NCI-H748 treated with DMSO at 0.1 percent for 48 hours (cell line): ENCODE results near the gene SNAP29.
"Not testable (repeated sequence)": the region's sequence is repeated elsewhere in the genome, so short reads cannot be mapped to it uniquely, and the experiment has no call there.

Source experiments
- DNase-seq: peaks from one replicate; lab custom pipeline; 2025; lab: John Stamatoyannopoulos, UW

Gene SNAP29

DNA sequence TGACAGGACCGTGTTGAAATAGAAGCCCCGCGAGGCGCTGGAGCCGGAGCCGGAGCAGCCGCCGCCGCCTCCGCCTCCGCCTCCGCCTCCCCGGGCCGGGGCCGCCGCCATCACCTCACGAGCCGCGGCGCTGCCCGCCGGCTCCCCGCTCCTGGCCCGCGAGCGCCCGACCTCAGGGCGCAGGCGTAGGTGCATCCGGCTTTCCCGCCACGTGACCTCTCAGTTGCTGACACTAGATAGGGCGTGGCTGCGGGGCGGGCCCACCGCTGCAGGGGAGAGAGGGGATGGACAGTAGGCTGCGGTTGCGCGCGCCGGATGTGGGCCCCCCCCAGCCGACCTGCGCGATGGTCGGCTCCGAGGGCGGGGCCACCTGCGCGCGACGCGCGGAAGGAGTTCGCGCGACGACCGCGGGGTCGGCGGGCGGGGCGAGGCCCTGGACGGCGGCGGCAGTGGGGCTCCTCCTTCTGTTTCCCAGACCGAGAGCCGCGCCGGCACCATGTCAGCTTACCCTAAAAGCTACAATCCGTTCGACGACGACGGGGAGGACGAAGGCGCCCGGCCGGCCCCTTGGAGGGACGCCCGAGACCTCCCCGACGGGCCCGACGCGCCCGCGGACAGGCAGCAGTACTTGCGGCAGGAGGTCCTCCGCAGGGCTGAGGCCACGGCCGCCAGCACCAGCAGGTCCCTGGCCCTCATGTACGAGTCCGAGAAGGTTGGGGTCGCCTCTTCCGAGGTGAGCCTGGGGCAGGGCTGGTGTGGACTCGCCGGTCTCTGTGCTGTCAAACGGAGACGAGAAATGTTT, at the start of gene SNAP29, which contains the start of gene PI4KA:
TSS of gene SNAP29 (plus strand) at position 393 of the 802 bp plus-strand sequence. CDS start at position 497, 104 bp downstream.
TSS of gene PI4KA (minus strand) at position 197 of the 802 bp plus-strand sequence. CDS start at position 111, 86 bp downstream.
- peak; percentile 85 for DNase-seq

GRCh38 chr22:20809538-20810185, 49.1 kb upstream of the SNAP29 start:
- DNase-seq = no peak

GRCh38 chr22:20810645-20811044, 48.2 kb upstream of the SNAP29 start:
- no peak for DNase-seq

GRCh38 chr22:20811171-20811570, 47.6 kb upstream of the SNAP29 start:
- DNase-seq = no peak

GRCh38 chr22:20811971-20812660, 46.7 kb upstream of the SNAP29 start:
- DNase-seq = no peak

GRCh38 chr22:20813056-20813455, 45.8 kb upstream of the SNAP29 start:
- DNase-seq = no peak

DNA sequence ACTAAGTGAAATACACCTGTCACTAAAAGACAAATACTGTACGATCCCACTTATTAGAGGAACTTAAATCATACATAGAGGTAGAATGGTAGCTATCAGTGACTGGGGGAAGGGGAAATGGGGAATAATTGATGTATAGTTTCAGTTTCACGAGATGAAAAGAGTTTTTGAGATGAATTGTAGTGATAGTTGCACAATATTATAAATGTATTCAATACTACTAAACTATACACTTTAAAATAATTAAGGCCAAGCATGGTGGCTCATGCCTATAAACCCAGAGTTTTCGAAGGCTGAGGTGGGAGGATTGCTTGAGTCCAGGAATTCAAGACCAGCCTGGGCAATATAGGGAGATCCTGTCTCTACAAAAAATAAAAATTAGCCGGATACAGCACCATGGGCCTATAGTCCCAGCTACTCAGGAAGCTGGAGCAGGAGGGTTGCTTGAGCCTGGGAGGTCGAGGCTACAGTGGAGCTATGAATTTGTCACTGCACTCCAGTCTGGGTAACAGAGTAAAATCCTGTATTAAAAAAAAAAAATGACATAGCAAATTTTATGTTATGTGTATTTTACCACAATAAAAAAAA, 44.5 kb upstream of the SNAP29 start:
- DNase-seq = no peak

DNA sequence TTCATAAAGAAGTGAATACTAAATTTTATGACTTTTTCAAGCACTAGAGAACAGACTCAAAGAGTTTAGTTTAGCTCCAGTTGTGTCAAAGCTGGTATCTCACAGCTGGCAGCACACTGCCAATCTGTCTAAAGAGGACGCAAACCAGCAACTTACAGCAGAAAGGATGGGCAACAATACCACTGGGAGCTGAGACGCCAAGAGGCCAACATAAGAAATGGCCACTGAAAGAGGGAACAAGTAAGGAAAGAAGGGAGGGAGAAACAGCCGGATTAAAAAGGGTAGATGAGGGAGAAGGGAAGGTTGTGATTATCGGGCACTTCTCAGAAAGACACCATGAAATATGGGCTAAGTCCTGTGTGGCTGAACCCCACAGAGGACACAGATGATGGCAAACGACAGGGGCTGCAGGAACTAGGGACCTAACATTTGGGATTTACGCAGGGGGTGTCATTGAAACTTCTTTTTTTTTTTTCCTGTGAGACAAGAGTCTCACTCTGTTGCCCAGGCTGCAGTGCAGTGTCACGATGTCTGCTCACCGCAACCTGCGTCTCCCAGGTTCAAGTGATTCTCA, 43.2 kb upstream of the SNAP29 start:
- DNase-seq = no peak

GRCh38 chr22:20816559-20816958, 42.2 kb upstream of the SNAP29 start:
- no peak for DNase-seq

- no peak for DNase-seq
Observed at GRCh38 chr22:20818471-20818870, 40.3 kb upstream of the SNAP29 start.

GRCh38 chr22:20819471-20819870, 39.3 kb upstream of the SNAP29 start:
- DNase-seq = no peak

GRCh38 chr22:20821717-20822239, 37.0 kb upstream of the SNAP29 start:
- DNase-seq = not testable (repeated sequence)

GRCh38 chr22:20822240-20822639, 36.6 kb upstream of the SNAP29 start:
- no peak for DNase-seq

GRCh38 chr22:20823264-20823663, 35.5 kb upstream of the SNAP29 start:
- no peak for DNase-seq

GRCh38 chr22:20825216-20825615, 33.6 kb upstream of the SNAP29 start:
- DNase-seq = not testable (repeated sequence)

DNA sequence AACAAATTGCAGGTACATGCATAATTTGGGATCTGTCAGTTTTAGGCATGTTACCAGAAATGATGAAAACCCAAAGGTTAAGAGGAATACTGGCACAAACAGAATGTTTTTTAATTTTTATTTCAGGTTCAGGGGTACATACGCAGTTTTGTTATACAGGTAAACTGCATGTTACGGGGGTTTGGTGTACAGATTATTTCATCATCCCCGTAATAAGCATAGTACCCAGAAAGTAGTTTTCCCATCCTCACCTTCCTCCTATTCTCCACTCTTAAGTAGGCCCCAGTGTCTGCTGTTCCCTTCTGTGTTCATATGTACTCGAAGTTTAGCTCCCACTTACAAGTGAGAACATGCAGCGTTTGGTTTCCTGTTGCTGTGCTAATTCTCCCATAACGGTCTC, 33.2 kb upstream of the SNAP29 start:
- DNase-seq = no peak

- DNase-seq = not testable (repeated sequence)
Observed at GRCh38 chr22:20826373-20827152, 32.2 kb upstream of the SNAP29 start.

DNA sequence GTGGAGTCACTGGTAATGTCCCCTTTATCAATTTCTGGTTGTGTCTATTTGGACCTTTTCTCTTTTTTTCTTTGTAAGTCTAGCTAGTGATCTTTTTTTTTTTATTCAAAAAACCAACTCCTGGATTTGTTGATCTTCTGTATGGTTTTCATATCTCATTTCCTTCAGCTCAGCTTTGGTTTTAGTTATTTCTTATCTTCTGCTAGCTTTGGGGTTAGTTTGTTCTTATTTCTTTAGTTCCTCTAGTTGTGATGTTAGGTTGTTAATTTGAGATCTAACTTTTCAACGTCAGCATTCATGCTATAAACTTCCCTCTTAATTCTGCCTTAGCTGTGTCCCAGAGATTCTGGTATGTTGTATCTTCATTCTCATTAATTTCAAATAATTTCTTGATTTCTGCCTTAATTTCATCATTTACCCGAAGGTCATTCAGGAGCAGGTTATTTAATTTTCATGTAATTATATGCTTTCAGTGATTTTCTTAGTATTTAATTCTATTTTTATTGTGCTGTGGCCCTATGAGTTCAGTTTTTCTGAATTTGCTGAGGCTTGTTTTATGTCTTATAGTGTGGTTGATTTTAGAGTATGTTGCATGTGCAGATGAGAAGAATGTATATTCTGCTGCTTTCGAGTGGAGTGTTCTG, 29.2 kb upstream of the SNAP29 start:
- DNase-seq = no peak

GRCh38 chr22:20833225-20833665, 25.6 kb upstream of the SNAP29 start:
- no peak for DNase-seq

DNA sequence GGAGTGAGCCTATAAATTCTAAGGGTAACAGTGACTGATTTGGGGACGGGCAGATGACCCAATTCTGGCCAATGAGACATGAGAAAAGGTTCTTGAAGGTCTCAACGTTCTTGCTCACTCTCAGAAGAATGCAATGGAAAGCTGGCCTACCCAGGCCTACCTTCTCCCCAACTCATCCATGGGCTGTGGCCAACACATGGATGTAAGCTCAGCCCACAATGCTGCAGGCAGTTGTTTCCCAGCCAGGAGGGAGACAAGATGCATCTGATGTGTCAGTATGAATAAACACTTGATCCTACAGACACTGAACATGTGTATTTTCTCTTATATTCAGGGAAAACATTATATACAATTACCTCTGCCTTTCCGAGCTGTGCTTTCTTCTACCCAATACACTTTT, 24.6 kb upstream of the SNAP29 start:
- no peak for DNase-seq
